ENCODE measurements around the gene PARP8.
"Not testable (repeated sequence)": the region's sequence is repeated elsewhere in the genome, so short reads cannot be mapped to it uniquely, and the experiment has no call there.

Gene PARP8

GRCh38 chr5:50655067-50655809, 11.2 kb upstream of the PARP8 start:
- DNase-seq (ENCODE audit: low read depth): no peak
- no peak for TF ChIP-seq CTCF (conservative IDR thresholded peaks at IDR 0.05; ENCODE audit: control insufficient read depth, insufficient read depth, low read depth, low read length)
- H3K4me3 ChIP-seq (ENCODE audit: control insufficient read depth, low read depth, low read length): no peak overlapping the region

- no peak for DNase-seq (ENCODE audit: low read depth)
- H3K4me3 ChIP-seq (ENCODE audit: control insufficient read depth, low read depth, low read length): no peak overlapping the region
- TF ChIP-seq CTCF (conservative IDR thresholded peaks at IDR 0.05; ENCODE audit: control insufficient read depth, insufficient read depth, low read depth, low read length): no peak
These were observed 10.6 kb upstream of the PARP8 start for GRCh38 chr5:50655810-50656205.

GRCh38 chr5:50657044-50657443, 9.4 kb upstream of the PARP8 start:
- no peak for DNase-seq (ENCODE audit: low read depth)
- TF ChIP-seq CTCF (conservative IDR thresholded peaks at IDR 0.05; ENCODE audit: control insufficient read depth, insufficient read depth, low read depth, low read length): no peak
- H3K4me3 ChIP-seq (ENCODE audit: control insufficient read depth, low read depth, low read length): no peak overlapping the region

GRCh38 chr5:50658246-50658645, 8.2 kb upstream of the PARP8 start:
- no peak overlapping the region for H3K4me3 ChIP-seq (ENCODE audit: control insufficient read depth, low read depth, low read length)
- no peak for DNase-seq (ENCODE audit: low read depth)
- TF ChIP-seq CTCF (conservative IDR thresholded peaks at IDR 0.05; ENCODE audit: control insufficient read depth, insufficient read depth, low read depth, low read length): no peak

- TF ChIP-seq CTCF (conservative IDR thresholded peaks at IDR 0.05; ENCODE audit: control insufficient read depth, insufficient read depth, low read depth, low read length): no peak
- no peak for DNase-seq (ENCODE audit: low read depth)
- H3K4me3 ChIP-seq (ENCODE audit: control insufficient read depth, low read depth, low read length): no peak overlapping the region
These were observed 2.8 kb upstream of the PARP8 start for GRCh38 chr5:50663636-50664035.

- DNase-seq (ENCODE audit: low read depth): no peak
These were observed 1.3 kb upstream of the PARP8 start for GRCh38 chr5:50665091-50665490.

GRCh38 chr5:50665761-50666202, 655 bp upstream of the PARP8 start:
- not testable (repeated sequence) for DNase-seq (ENCODE audit: low read depth)
- H3K4me3 ChIP-seq (ENCODE audit: control insufficient read depth, low read depth, low read length): peak overlapping the region; percentile 50

More at GRCh38 chr5:50665091-50665490, 1.3 kb upstream of the PARP8 start:
- TF ChIP-seq CTCF (conservative IDR thresholded peaks at IDR 0.05; ENCODE audit: control insufficient read depth, insufficient read depth, low read depth, low read length): no peak
- H3K4me3 ChIP-seq (ENCODE audit: control insufficient read depth, low read depth, low read length): no peak overlapping the region
